ENCODE data around the gene CHCHD6. TPM values are rescaled to one million over a fixed set of nuclear protein-coding genes. Genes with fewer than 3 reads are reported as not detected.

CHCHD6 gene
- total and polyA plus RNA-seq, 4 donors: 12.1 to 22.6 (median 17.5) TPM

- 62 to 72% methylated on average over 4 of the region's 4 CpGs for WGBS, 2 donors
- H3K9ac ChIP-seq (ENCODE audit: insufficient read depth in 1 of 2, low read length in 2 of 2): no peak overlapping the region
- no peak overlapping the region for H3K27ac ChIP-seq (ENCODE audit: low read depth in 1 of 2, low read length in 1 of 2)
- H3K4me1 ChIP-seq (ENCODE audit: control insufficient read depth in 5 of 5, insufficient read depth in 5 of 5, low read length in 5 of 5): peaks cover 0 to 9% (median 8%) of the 10 kb centered on the region in 5 donors
- TF ChIP-seq, protein P1, sequence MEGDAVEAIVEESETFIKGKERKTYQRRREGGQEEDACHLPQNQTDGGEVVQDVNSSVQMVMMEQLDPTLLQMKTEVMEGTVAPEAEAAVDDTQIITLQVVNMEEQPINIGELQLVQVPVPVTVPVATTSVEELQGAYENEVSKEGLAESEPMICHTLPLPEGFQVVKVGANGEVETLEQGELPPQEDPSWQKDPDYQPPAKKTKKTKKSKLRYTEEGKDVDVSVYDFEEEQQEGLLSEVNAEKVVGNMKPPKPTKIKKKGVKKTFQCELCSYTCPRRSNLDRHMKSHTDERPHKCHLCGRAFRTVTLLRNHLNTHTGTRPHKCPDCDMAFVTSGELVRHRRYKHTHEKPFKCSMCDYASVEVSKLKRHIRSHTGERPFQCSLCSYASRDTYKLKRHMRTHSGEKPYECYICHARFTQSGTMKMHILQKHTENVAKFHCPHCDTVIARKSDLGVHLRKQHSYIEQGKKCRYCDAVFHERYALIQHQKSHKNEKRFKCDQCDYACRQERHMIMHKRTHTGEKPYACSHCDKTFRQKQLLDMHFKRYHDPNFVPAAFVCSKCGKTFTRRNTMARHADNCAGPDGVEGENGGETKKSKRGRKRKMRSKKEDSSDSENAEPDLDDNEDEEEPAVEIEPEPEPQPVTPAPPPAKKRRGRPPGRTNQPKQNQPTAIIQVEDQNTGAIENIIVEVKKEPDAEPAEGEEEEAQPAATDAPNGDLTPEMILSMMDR (IDR thresholded peaks at IDR 0.05; ENCODE audit: control extremely low read depth, extremely low read depth): no peak
- no peaks in the 10 kb centered on the region for H3K9me3 ChIP-seq (ENCODE audit: control insufficient read depth in 4 of 4, insufficient read depth in 3 of 4, low read length in 3 of 4)
- ATAC-seq (ENCODE audit: insufficient read depth, low FRiP score) (no peak), DNase-seq (peak in 2 of 3 donors; percentile 12 to 35)
- H3K4me3 ChIP-seq: no peak overlapping the region
- no peaks in the 10 kb centered on the region for H3K27me3 ChIP-seq (ENCODE audit: control insufficient read depth in 3 of 3, insufficient read depth in 3 of 3, low read length in 2 of 3)
- peaks cover 0 to 2% (median 0%) of the 10 kb centered on the region in 4 donors for H3K36me3 ChIP-seq (ENCODE audit: control insufficient read depth in 4 of 4, insufficient read depth in 4 of 4, low read length in 4 of 4)
Measured at GRCh38 chr3:126939338-126939718, 235.3 kb downstream of the CHCHD6 start.

- DNase-seq: no peak
- H3K9me3 ChIP-seq (ENCODE audit: control insufficient read depth in 4 of 4, insufficient read depth in 3 of 4, low read length in 3 of 4): no peaks in the 10 kb centered on the region
- 85 to 87% methylated on average over 3 of the region's 3 CpGs for WGBS, 2 donors
- peaks cover 0 to 2% (median 0%) of the 10 kb centered on the region in 4 donors for H3K36me3 ChIP-seq (ENCODE audit: control insufficient read depth in 4 of 4, insufficient read depth in 4 of 4, low read length in 4 of 4)
- H3K27ac ChIP-seq (ENCODE audit: low read depth in 1 of 2, low read length in 1 of 2): no peak overlapping the region
- no peak overlapping the region for H3K9ac ChIP-seq (ENCODE audit: insufficient read depth in 1 of 2, low read length in 2 of 2)
- peaks cover 0 to 9% (median 8%) of the 10 kb centered on the region in 5 donors for H3K4me1 ChIP-seq (ENCODE audit: control insufficient read depth in 5 of 5, insufficient read depth in 5 of 5, low read length in 5 of 5)
- H3K27me3 ChIP-seq (ENCODE audit: control insufficient read depth in 3 of 3, insufficient read depth in 3 of 3, low read length in 2 of 3): no peaks in the 10 kb centered on the region
- no peak for ATAC-seq (ENCODE audit: insufficient read depth, low FRiP score)
- H3K4me3 ChIP-seq: no peak overlapping the region
- TF ChIP-seq, protein P1 (IDR thresholded peaks at IDR 0.05; ENCODE audit: control extremely low read depth, extremely low read depth): no peak
Measured at GRCh38 chr3:126939733-126940132, 235.7 kb downstream of the CHCHD6 start.

DNA sequence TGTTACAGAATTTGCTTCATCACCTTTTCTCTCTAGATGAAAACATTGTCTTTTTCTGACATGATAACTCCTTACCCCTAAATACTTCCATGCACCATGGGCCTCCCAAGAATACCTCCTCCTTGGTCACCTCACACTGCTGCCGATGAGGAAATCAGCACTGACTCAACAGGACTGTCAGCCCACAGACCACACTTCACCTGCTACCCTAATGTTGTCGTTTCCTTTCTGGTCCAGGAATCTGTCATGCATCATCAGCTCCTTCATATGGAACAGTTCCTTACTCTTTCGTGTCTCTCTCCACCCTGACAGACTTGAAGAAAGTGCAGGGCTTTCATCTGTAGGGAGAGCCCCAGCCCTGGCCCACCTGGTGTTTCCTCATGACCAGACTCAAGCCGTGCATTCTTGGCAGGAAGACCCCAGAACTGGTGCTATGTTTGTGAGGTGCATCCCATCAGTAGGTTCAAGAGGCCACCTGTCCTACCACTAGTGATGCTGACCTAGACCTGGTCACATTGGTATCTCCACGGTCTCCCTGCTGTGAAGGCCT is 237.8 kb downstream of the CHCHD6 start:
- Histone ChIP-seq H3K27me3 (ENCODE audit: control insufficient read depth in 3 of 3, insufficient read depth in 3 of 3, low read length in 2 of 3) (no peaks in the 10 kb centered on the region), H3K36me3 (ENCODE audit: control insufficient read depth in 4 of 4, insufficient read depth in 4 of 4, low read length in 4 of 4) (peaks cover 0 to 2% (median 0%) of the 10 kb centered on the region in 4 donors), H3K9ac (ENCODE audit: insufficient read depth in 1 of 2, low read length in 2 of 2) (no peak overlapping the region), H3K9me3 (ENCODE audit: control insufficient read depth in 4 of 4, insufficient read depth in 3 of 4, low read length in 3 of 4) (no peaks in the 10 kb centered on the region), H3K4me1 (ENCODE audit: control insufficient read depth in 5 of 5, insufficient read depth in 5 of 5, low read length in 5 of 5) (peaks cover 0 to 8% (median 7%) of the 10 kb centered on the region in 5 donors), H3K4me3 (no peak overlapping the region), H3K27ac (ENCODE audit: low read depth in 1 of 2, low read length in 1 of 2) (no peak overlapping the region)
- DNase-seq (peak in 1 of 3 donors; percentile 8), ATAC-seq (ENCODE audit: insufficient read depth, low FRiP score) (no peak)
- TF ChIP-seq, protein P1 (IDR thresholded peaks at IDR 0.05; ENCODE audit: control extremely low read depth, extremely low read depth): no peak
- WGBS, 2 donors: 90 to 93% methylated on average over 5 of the region's 5 CpGs
